Measurements from ENCODE around the gene ACRBP. TPM values are rescaled to one million over a fixed set of nuclear protein-coding genes. Genes with fewer than 3 reads are reported as not detected.
A peak's percentile ranks its signal among the peaks of the same experiment; 100 is the strongest.

The ACRBP gene
- total RNA-seq, 1 donor, result 0.36 TPM

DNA sequence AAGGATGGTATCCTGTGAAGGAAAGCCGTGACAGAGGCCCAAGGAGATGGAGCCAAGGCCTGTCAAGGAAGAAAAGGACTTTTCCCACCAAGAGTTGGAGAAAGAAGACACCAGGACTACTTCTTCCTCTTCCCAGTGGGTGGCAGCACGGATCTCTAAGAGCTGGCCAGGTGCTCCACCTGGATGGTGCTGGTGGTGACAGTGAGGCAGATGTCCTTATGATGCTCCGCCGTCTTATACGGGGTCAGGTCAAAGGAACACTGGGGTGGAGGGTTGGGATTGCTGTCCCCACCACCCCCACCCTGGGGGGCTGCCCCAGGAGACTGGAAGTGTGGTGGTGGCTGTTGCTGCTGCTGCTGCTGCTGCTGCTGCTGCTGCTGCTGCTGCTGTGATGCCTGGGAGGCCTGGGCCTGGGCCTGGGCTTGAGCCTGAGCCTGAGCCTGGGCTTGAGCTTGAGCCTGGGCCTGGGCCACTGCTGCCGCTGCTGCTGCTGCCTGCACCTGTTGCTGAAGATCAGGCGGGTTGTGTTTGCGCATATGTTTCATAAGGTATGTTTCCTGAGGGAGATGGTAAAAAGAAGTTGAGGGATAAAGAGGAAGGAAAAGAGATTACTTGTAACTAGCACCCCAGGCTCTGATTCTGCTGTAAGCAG lies 20.5 kb upstream of the ACRBP start:
- TF ChIP-seq, protein P1, sequence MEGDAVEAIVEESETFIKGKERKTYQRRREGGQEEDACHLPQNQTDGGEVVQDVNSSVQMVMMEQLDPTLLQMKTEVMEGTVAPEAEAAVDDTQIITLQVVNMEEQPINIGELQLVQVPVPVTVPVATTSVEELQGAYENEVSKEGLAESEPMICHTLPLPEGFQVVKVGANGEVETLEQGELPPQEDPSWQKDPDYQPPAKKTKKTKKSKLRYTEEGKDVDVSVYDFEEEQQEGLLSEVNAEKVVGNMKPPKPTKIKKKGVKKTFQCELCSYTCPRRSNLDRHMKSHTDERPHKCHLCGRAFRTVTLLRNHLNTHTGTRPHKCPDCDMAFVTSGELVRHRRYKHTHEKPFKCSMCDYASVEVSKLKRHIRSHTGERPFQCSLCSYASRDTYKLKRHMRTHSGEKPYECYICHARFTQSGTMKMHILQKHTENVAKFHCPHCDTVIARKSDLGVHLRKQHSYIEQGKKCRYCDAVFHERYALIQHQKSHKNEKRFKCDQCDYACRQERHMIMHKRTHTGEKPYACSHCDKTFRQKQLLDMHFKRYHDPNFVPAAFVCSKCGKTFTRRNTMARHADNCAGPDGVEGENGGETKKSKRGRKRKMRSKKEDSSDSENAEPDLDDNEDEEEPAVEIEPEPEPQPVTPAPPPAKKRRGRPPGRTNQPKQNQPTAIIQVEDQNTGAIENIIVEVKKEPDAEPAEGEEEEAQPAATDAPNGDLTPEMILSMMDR (IDR thresholded peaks at IDR 0.05; ENCODE audit: insufficient read depth, low read length), result no peak
- H3K4me3 ChIP-seq (ENCODE audit: low read depth, low read length), result no peak overlapping the region
- DNase-seq (ENCODE audit: low read depth), result no peak

DNA sequence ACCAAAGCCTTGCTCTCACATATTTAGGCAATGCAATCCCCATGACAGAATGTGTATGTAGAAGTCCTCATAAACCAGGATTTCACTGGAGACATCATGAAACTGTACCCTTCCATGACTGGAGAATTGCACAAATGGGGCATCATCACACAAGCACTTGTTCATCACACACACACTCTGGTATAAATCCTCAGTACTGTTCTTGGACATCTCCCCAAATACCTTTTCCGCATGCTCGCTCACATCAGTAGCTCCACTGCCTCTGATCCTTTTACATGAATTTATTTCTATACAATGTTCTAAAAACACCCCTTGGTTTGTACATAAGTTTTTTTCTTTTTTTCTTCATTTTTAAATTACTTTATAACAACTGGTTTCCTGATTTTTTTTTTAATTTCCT lies 19.0 kb upstream of the ACRBP start:
- DNase-seq (ENCODE audit: low read depth), result no peak
- TF ChIP-seq, protein P1 (IDR thresholded peaks at IDR 0.05; ENCODE audit: insufficient read depth, low read length), result no peak
- no peak overlapping the region for H3K4me3 ChIP-seq (ENCODE audit: low read depth, low read length)

DNA sequence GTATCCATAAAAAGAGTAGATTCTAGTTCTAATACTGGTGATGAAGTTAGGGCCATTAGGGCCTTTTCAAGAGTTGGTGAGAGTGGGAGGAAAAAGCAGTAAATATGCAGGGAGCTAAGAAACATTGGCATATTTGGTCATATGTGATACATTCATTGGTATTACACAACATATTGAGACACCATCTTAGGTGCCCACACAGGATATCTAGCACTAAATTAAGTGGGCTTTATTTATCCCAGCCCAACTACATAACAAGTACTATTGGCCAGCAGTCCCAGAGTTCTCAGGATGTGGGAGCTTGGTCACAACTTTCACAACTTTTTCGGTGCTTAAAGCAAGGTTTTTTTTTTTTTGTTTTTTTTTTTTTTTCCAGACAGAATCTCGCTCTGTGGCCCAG lies 17.7 kb upstream of the ACRBP start:
- TF ChIP-seq, protein P1 (IDR thresholded peaks at IDR 0.05; ENCODE audit: insufficient read depth, low read length), result no peak
- H3K4me3 ChIP-seq (ENCODE audit: low read depth, low read length), result no peak overlapping the region
- DNase-seq (ENCODE audit: low read depth), result no peak

DNA sequence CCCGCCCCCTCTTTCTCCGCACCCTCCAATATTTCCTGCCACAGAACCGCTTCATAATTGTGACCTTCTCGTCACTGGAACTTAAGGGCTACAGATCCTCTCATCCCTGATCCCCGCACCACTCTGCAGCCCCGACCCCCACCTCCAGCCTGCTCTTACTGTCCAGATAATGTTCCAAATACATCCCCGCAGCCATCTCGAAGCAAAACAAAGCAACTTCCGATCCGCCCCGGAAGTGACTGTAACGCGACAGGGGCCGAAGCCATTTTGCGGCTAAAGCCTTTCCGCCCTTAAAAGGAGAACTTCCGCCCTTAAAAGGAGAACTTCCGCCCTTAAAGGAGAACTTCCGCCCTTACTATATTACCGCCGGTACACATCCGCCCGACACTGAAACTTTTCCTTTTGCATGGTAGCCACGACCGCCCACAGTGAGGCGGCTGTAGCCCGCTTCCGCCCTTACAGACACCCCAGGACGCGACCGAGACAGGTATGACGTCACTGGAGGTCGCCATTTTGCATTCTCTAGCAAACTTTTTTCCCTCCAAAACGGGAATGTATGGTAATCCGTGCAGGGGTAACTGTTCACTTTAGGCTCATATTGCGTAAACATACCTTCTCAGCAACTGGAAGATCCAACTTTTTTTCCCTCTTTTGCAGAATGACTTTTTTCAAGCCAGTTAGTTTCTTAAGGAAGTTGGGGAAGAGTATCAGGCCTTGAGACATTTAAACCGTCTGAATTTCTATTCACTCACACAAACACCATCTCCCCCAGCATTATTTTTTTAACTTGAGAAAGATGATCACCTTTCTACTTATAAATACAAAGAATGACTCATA lies 15.9 kb upstream of the ACRBP start, which contains the start of gene ING4:
TSS of gene ING4 (minus strand) at position 214 of the 837 bp plus-strand sequence. CDS start at position 196, 18 bp downstream.
- TF ChIP-seq, protein P1 (IDR thresholded peaks at IDR 0.05; ENCODE audit: insufficient read depth, low read length), result no peak
- peak; percentile 99 for DNase-seq (ENCODE audit: low read depth)

DNA sequence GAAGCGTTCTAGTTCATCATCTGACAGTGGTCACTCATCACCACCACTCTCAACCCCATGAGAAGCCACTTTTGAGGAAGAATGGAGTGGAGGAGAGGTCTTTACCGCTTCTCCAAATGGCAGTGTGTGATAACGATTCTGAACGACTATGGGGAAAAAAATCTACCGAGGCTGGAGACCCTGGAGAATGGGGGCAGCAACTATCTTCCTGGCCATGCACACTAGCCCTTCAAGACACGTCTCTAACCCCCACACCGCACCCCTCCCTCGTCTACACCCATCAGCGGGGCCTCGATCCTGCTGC lies 15.3 kb upstream of the ACRBP start:
- DNase-seq (ENCODE audit: low read depth), result no peak
- TF ChIP-seq, protein P1 (IDR thresholded peaks at IDR 0.05; ENCODE audit: insufficient read depth, low read length), result no peak

More for the DNA sequence above, 15.9 kb upstream of the ACRBP start, which contains the start of gene ING4:
- H3K4me3 ChIP-seq (ENCODE audit: low read depth, low read length), result peak within 1 kb of the TSS; percentile 78

DNA sequence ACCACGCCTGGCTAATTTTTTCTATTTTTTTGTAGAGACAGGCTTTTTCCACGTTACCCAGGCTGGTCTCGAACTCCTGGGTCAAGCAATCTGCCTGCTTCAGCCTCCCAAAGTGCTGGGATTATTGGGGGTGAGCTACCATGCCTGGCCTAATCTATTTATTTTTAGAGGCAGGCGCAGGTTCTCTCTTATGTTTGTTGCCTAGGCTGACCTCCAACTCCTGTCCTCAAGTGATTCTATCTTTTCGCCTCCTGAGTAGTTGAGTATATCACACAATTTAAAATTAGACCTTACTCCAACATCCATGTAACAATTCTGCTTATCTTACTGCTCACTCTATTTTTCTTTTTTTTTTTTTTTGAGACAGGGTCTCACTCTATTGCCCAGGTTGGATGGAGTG lies 6.8 kb upstream of the ACRBP start:
- H3K4me3 ChIP-seq (ENCODE audit: low read depth, low read length), result no peak overlapping the region
- TF ChIP-seq, protein P1 (IDR thresholded peaks at IDR 0.05; ENCODE audit: insufficient read depth, low read length), result no peak
- DNase-seq (ENCODE audit: low read depth), result no peak

More for the DNA sequence above, 15.3 kb upstream of the ACRBP start:
- H3K4me3 ChIP-seq (ENCODE audit: low read depth, low read length), result peak overlapping the region; percentile 78

Measured in fibroblast of the aortic adventitia (primary cell).